ENCODE data around the gene DPP7.

Gene DPP7

DNA sequence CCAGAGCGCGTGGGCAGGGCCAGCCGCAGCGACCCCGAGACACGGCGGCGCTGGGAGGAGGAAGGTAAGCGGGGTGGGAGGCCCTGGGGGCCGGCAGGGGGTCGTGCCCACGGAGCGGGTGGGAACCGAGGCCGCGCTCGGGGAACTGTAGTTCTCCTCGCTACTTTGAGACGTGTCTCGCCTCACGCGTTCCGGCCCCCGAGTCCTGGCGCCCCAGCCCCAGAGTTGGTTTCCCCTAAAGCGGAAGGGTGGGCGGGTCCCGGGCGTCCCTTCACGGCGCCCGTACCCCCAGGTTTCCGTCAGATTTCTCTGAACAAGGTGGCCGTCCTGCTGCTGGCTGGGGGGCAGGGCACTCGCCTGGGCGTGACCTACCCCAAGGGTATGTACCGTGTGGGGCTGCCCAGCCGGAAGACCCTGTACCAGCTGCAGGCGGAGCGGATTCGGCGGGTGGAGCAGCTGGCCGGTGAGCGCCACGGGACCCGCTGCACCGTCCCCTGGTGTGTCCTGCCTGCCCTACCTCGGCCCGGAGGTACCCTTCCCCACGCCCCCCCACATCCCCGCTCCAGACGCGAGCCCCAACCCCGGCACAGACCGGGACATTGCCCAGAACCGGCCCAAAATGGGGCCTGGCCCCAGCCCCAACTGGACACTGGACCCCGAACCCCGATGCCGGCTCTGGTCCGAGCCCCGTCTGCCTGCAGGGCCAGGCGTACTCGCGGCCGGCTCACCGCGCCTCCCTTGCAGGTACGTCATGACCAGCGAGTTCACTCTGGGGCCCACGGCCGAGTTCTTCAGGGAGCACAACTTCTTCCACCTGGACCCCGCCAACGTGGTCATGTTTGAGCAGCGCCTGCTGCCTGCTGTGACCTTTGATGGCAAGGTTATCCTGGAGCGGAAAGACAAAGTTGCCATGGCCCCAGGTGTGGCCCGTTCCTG lies 36.5 kb downstream of the DPP7 start:
- peak overlapping the region; percentile 67 for H3K4me3 ChIP-seq (ENCODE audit: low read depth, low read length)
- TF ChIP-seq, protein P1, sequence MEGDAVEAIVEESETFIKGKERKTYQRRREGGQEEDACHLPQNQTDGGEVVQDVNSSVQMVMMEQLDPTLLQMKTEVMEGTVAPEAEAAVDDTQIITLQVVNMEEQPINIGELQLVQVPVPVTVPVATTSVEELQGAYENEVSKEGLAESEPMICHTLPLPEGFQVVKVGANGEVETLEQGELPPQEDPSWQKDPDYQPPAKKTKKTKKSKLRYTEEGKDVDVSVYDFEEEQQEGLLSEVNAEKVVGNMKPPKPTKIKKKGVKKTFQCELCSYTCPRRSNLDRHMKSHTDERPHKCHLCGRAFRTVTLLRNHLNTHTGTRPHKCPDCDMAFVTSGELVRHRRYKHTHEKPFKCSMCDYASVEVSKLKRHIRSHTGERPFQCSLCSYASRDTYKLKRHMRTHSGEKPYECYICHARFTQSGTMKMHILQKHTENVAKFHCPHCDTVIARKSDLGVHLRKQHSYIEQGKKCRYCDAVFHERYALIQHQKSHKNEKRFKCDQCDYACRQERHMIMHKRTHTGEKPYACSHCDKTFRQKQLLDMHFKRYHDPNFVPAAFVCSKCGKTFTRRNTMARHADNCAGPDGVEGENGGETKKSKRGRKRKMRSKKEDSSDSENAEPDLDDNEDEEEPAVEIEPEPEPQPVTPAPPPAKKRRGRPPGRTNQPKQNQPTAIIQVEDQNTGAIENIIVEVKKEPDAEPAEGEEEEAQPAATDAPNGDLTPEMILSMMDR (IDR thresholded peaks at IDR 0.05; ENCODE audit: low read depth, low read length), result no peak

DNA sequence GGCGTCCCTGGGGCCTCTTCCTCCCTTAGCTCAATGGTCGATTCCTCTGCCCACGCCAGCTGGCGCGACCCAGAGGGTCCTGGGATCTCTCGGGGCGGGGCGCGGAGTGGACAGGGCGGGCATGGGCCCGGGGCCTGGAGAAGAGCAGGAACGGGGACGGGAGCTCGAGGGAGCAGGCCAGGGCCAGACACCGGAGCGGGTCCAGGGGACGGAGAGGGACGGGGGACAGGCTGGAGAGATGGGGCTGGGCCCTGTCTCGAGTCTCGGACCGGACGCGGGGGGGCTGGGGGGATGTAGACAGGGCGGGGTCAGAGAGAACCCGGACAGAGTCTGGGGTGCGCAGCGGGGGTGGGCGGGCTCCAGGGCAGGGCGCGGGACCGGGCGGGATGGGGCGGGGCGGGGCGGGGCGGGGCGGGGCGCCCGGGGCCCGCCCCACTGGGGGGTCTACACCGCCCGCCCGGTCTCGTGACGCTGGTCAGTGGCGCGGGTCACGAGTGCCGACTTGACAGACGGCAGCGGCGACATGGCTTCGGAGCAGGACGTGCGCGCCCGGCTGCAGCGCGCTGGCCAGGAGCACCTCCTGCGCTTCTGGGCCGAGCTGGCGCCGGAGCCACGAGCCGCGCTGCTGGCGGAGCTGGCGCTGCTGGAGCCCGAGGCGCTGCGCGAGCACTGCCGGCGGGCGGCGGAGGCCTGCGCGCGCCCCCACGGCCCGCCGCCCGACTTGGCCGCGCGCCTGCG lies 37.4 kb downstream of the DPP7 start, which contains the start of gene UAP1L1:
Gene UAP1L1 (plus strand): TSS at position 508 of the 738 bp plus-strand sequence. CDS start 16 bp downstream, at position 524.
- TF ChIP-seq, protein P1 (IDR thresholded peaks at IDR 0.05; ENCODE audit: low read depth, low read length), result no peak
- peak within 1 kb of the TSS; percentile 67 for H3K4me3 ChIP-seq (ENCODE audit: low read depth, low read length)

DNA sequence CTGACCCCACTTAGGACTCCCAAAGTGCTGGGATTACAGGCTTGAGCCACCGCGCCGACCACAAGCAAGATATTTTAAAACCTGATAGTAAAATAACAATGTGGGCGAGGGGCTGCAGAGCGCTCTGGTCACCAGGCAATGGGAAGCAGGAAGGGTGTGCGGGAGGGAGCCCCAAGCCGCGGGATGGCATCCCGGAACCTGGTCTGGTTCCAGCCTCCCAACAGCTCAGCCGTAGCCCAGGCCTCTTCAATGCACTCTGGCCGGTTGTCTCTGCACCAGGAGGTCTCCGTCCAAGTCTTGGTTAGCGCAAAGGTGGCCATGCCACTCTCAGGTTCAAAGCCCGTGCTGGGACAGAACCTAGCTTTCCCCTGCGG lies 37.9 kb downstream of the DPP7 start:
- TF ChIP-seq, protein P1 (IDR thresholded peaks at IDR 0.05; ENCODE audit: low read depth, low read length), result no peak
- H3K4me3 ChIP-seq (ENCODE audit: low read depth, low read length), result peak overlapping the region; percentile 36

DNA sequence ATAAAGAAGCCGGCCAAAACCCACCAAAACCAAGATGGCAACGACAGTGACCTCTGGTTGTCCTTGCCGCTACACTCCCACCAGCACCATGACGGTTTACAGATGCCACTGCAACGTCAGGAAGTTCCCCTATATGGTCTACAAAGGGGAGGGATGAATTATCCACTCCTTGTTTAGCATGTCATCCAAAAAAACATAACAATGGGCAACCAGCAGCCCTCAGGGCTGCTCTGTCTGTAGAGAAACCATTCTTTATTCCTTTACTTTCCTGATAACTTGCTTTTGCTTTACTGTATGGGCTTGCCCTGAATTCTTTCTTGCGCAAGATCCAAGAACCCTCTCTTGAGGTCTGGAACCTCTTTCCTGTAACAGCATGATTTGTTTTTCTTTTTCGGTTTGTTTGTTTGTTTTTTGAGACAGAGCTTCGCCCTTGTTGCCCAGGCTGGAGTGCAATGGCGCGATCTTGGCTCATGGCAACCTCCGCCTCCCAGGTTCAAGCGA lies 39.2 kb downstream of the DPP7 start:
- TF ChIP-seq, protein P1 (IDR thresholded peaks at IDR 0.05; ENCODE audit: low read depth, low read length), result no peak
- no peak overlapping the region for H3K4me3 ChIP-seq (ENCODE audit: low read depth, low read length)

DNA sequence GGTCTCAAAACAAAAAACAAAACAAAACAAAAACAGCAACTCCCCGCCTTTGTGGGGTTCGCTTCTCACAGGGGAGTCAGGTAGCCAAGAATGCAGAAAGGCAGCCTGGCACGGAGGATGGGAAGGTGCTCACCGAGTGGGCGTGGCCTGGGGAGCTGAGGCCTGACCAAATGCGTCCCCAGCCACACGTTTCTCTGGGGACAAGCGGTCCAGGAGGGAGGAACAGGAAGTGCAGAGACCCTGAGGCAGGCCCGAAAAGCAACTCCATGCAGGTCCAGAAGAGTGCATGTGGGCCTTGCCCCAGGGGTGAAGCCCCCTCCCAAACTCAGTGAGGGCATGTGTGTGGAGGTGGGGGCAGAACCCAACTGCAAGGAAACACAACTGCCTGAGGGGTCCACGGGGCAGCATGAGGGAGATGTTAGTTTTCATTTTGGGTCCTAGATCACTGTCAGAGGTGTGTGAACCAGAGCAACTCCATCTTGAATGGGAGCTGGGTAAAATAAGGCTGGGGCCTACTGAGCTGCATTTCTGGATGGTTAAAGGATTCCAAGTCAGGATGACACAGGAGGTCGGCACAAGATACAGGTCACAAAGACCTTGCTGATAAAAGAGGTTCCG lies 39.8 kb downstream of the DPP7 start:
- no peak overlapping the region for H3K4me3 ChIP-seq (ENCODE audit: low read depth, low read length)
- TF ChIP-seq, protein P1 (IDR thresholded peaks at IDR 0.05; ENCODE audit: low read depth, low read length), result no peak

DNA sequence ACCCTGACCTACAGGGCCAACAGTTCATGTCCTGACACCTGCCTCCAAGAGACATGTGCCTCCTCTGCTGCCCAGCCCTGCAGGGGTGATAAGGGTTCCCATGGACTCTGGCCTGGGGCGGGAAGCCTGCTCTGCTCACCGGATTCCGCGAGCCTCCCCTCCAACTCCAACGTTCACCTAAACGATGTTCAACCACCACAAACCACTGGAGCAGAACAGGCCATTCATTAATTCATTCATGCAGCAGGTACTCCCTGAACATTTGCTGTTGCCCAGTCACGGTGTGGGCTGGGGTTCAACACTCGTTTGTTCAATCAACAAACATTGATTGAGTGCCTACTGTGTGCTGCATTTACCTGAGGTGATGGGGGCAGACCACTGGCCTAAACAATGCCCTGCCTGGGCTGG lies 40.5 kb downstream of the DPP7 start:
- H3K4me3 ChIP-seq (ENCODE audit: low read depth, low read length), result no peak overlapping the region
- TF ChIP-seq, protein P1 (IDR thresholded peaks at IDR 0.05; ENCODE audit: low read depth, low read length), result no peak

All from WI38 (cell line).